ENCODE measurements around the gene APOBEC3C.
"Not testable (repeated sequence)": the region's sequence is repeated elsewhere in the genome, so short reads cannot be mapped to it uniquely, and the experiment has no call there.

Gene APOBEC3C

GRCh38 chr22:38984224-38984623 is 29.8 kb upstream of the APOBEC3C start:
- no peak for DNase-seq

- DNase-seq, result peak; percentile 17
Measured at GRCh38 chr22:38984784-38985757, 29.0 kb upstream of the APOBEC3C start.

GRCh38 chr22:38986629-38987028 is 27.4 kb upstream of the APOBEC3C start:
- DNase-seq, result no peak

- DNase-seq, result no peak
Measured at GRCh38 chr22:38987171-38987895, 26.7 kb upstream of the APOBEC3C start.

GRCh38 chr22:38989466-38989865 is 24.6 kb upstream of the APOBEC3C start:
- no peak for DNase-seq

GRCh38 chr22:38992871-38993371 is 21.1 kb upstream of the APOBEC3C start:
- DNase-seq, result not testable (repeated sequence)

GRCh38 chr22:38996105-38996504 is 18.0 kb upstream of the APOBEC3C start:
- DNase-seq, result no peak

GRCh38 chr22:38997518-38997917 is 16.5 kb upstream of the APOBEC3C start:
- DNase-seq, result no peak

GRCh38 chr22:39003165-39003638 is 10.9 kb upstream of the APOBEC3C start:
- DNase-seq, result peak; percentile 82

GRCh38 chr22:39007177-39007576 is 6.9 kb upstream of the APOBEC3C start:
- no peak for DNase-seq

GRCh38 chr22:39008271-39008850 is 5.7 kb upstream of the APOBEC3C start:
- DNase-seq, result not testable (repeated sequence)

GRCh38 chr22:39010946-39011345 is 3.1 kb upstream of the APOBEC3C start:
- no peak for DNase-seq

GRCh38 chr22:39012533-39013511 is 1.2 kb upstream of the APOBEC3C start:
- no peak for DNase-seq

- not testable (repeated sequence) for DNase-seq
Measured at GRCh38 chr22:39013561-39013941, 506 bp upstream of the APOBEC3C start.

- not testable (repeated sequence) for DNase-seq
Measured at GRCh38 chr22:39014723-39015121, 665 bp downstream of the APOBEC3C start.

- no peak for DNase-seq
Measured at GRCh38 chr22:39016592-39016991, 2.5 kb downstream of the APOBEC3C start.

- DNase-seq, result no peak
Measured at GRCh38 chr22:39017596-39018365, 3.7 kb downstream of the APOBEC3C start.

GRCh38 chr22:39020021-39020651 is 6.1 kb downstream of the APOBEC3C start:
- not testable (repeated sequence) for DNase-seq

GRCh38 chr22:39021552-39022250 is 7.6 kb downstream of the APOBEC3C start:
- DNase-seq, result no peak
